Osteocyte (in vitro differentiated cells): ENCODE data around the gene HPRT1. TPM values are rescaled to one million over a fixed set of nuclear protein-coding genes. Genes with fewer than 3 reads are reported as not detected.

Experiments
- DNase-seq: peaks from one replicate; pipeline ENCODE4 v3.0.0; 2021; ENCODE audit warnings: mixed read lengths; ENCODE audit not compliant: unreplicated experiment; ENCODE audit errors: extremely low spot score
- H3K27ac Mint-ChIP-seq: one replicate; pipeline ENCODE4 v1.8.0; 2021; ENCODE audit warnings: mild to moderate bottlenecking, mixed read lengths; ENCODE audit not compliant: unreplicated experiment
- H3K27me3 Mint-ChIP-seq: one replicate; pipeline ENCODE4 v1.8.0; 2021; ENCODE audit warnings: mixed read lengths; ENCODE audit not compliant: unreplicated experiment
- H3K36me3 Mint-ChIP-seq: one replicate; pipeline ENCODE4 v1.8.0; 2021; ENCODE audit warnings: mixed read lengths; ENCODE audit not compliant: unreplicated experiment
- H3K4me1 Mint-ChIP-seq: one replicate; pipeline ENCODE4 v1.8.0; 2021; ENCODE audit warnings: mixed read lengths; ENCODE audit not compliant: unreplicated experiment
- H3K4me3 Mint-ChIP-seq: one replicate; pipeline ENCODE4 v1.8.0; 2021; ENCODE audit warnings: mild to moderate bottlenecking, moderate library complexity, mixed read lengths; ENCODE audit not compliant: unreplicated experiment
- H3K9me3 Mint-ChIP-seq: one replicate; pipeline ENCODE4 v1.8.0; 2021; ENCODE audit warnings: mixed read lengths; ENCODE audit not compliant: unreplicated experiment
- total RNA-seq: library from RNA; stranded (reverse); gene quantifications from 2 replicates; pipeline ENCODE4 v1.2.1, GENCODE V29; 2021
- TF ChIP-seq, protein P1 (sequence below): fragments of 200-600 bp; sonication (generic); IDR thresholded peaks from 2 replicates; pipeline ENCODE4 v1.5.0; 2021; ENCODE audit warnings: antibody characterized with exemption, mild to moderate bottlenecking, moderate library complexity

HPRT1 gene
- total RNA-seq, 1 donor from 2014 or later = 18.2 TPM

DNA sequence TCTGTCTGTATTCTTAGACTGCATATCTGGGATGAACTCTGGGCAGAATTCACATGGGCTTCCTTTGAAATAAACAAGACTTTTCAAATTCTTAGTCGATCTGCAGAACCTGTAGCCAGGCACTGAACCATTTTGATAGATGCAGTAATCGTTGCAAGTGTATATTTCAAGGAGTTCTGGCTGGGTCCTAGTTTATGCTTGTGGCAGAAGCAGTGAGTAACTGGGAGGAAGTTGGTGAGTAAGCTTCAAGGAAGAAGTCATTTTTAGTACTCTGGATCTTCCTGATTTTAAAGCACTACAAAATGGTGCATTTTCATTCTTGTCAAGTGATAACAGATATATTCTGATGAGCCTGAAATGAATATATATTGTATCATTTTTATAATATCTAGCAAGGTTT lies 9.5 kb downstream of the HPRT1 start:
- no peaks in the 10 kb centered on the region for H3K9me3 Mint-ChIP-seq
- no peak for DNase-seq
- H3K27me3 Mint-ChIP-seq = no peaks in the 10 kb centered on the region
- TF ChIP-seq, protein P1, sequence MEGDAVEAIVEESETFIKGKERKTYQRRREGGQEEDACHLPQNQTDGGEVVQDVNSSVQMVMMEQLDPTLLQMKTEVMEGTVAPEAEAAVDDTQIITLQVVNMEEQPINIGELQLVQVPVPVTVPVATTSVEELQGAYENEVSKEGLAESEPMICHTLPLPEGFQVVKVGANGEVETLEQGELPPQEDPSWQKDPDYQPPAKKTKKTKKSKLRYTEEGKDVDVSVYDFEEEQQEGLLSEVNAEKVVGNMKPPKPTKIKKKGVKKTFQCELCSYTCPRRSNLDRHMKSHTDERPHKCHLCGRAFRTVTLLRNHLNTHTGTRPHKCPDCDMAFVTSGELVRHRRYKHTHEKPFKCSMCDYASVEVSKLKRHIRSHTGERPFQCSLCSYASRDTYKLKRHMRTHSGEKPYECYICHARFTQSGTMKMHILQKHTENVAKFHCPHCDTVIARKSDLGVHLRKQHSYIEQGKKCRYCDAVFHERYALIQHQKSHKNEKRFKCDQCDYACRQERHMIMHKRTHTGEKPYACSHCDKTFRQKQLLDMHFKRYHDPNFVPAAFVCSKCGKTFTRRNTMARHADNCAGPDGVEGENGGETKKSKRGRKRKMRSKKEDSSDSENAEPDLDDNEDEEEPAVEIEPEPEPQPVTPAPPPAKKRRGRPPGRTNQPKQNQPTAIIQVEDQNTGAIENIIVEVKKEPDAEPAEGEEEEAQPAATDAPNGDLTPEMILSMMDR = no peak
- no peak overlapping the region for H3K4me3 Mint-ChIP-seq
- no peaks in the 10 kb centered on the region for H3K36me3 Mint-ChIP-seq
- H3K4me1 Mint-ChIP-seq = peaks cover 2% of the 10 kb centered on the region
- H3K27ac Mint-ChIP-seq = no peak overlapping the region

DNA sequence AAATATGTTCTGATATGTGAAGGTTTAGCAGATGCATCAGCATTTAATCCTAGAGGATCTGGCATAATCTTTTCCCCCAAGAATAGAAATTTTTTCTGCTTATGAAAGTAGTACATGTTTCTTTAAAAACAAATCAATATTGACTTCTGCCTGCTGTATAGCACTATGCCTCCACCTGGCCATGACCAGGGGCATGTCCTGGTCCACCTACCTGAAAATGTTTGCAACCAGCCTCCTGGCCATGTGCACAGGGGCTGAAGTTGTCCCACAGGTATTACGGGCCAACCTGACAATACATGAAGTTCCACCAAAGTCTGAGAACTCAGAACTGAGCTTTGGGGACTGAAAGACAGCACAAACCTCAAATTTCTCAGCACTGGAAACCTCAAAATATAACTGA lies 10.0 kb downstream of the HPRT1 start:
- Mint-ChIP-seq H3K9me3 (no peaks in the 10 kb centered on the region), H3K36me3 (no peaks in the 10 kb centered on the region), H3K4me1 (peaks cover 2% of the 10 kb centered on the region), H3K27me3 (no peaks in the 10 kb centered on the region), H3K4me3 (no peak overlapping the region), H3K27ac (peak overlapping the region; percentile 31)
- no peak for DNase-seq
- TF ChIP-seq, protein P1 = no peak

DNA sequence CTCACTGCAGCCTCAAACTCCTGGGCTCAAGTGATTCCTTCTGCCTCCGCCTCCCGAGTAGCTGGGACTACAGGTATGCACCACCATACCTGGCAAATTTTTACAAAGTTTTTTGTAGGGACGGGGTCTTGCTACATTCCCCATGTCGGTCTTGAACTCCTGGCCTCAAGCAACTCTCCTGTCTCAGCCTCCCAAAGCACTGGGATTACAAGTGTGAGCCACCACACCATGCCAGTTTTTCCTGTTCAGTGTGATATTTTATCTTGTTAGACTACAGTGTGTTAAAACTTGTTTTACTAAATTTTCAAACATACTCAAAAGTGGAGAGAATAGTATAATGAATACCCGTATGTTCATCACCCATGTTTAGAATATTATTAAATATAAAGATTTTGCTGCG lies 12.1 kb downstream of the HPRT1 start:
- Mint-ChIP-seq H3K27ac (no peak overlapping the region), H3K9me3 (no peaks in the 10 kb centered on the region), H3K4me1 (peaks cover 2% of the 10 kb centered on the region), H3K36me3 (no peaks in the 10 kb centered on the region), H3K27me3 (no peaks in the 10 kb centered on the region), H3K4me3 (no peak overlapping the region)
- no peak for DNase-seq
- TF ChIP-seq, protein P1 = no peak

DNA sequence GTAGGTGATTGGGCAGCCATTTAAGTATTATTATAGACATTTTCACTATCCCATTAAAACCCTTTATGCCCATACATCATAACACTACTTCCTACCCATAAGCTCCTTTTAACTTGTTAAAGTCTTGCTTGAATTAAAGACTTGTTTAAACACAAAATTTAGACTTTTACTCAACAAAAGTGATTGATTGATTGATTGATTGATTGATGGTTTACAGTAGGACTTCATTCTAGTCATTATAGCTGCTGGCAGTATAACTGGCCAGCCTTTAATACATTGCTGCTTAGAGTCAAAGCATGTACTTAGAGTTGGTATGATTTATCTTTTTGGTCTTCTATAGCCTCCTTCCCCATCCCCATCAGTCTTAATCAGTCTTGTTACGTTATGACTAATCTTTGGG lies 16.3 kb downstream of the HPRT1 start:
- Mint-ChIP-seq H3K4me3 (no peak overlapping the region), H3K36me3 (peaks cover 2% of the 10 kb centered on the region)

DNA sequence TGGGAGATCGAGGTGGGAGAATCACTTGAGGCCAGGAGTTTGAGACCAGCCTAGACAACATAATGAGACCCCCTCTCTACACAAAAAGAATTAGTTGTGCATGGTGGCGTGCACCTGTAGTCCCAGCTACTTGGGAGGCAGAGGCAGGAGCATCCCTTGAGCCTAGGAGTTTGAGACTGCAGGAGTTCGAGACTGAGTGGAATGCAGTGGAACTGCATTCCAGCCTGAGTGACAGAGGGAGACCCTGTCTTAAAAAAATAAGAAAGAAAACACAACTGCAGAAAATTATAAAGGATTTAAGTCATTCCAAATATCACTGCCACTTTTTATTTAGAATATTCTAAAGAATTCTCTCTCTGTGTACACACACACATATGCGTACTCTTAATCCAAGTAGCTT lies 18.4 kb downstream of the HPRT1 start:
- Mint-ChIP-seq H3K9me3 (no peaks in the 10 kb centered on the region), H3K27ac (no peak overlapping the region), H3K27me3 (no peaks in the 10 kb centered on the region), H3K36me3 (peaks cover 2% of the 10 kb centered on the region), H3K4me3 (no peak overlapping the region), H3K4me1 (no peaks in the 10 kb centered on the region)
- no peak for DNase-seq
- TF ChIP-seq, protein P1 = no peak

More for the DNA sequence above, 16.3 kb downstream of the HPRT1 start:
- H3K4me1 Mint-ChIP-seq = no peaks in the 10 kb centered on the region
- no peaks in the 10 kb centered on the region for H3K9me3 Mint-ChIP-seq
- DNase-seq = no peak
- no peaks in the 10 kb centered on the region for H3K27me3 Mint-ChIP-seq
- H3K27ac Mint-ChIP-seq = no peak overlapping the region
- TF ChIP-seq, protein P1 = no peak
